ENCODE results near the gene FOXP2. TPM values are rescaled to one million over a fixed set of nuclear protein-coding genes. Genes with fewer than 3 reads are reported as not detected.

FOXP2 gene
- total RNA-seq, 1 donor from 2014 or later, result 1.1 TPM

- Histone ChIP-seq H3F3A (ENCODE audit: low read depth) (no peaks in the 10 kb centered on the region), H3K9me3 (ENCODE audit: low read depth) (no peaks in the 10 kb centered on the region), H3K79me2 (ENCODE audit: low read depth) (no peaks in the 10 kb centered on the region), H3K9ac (no peak overlapping the region), H3K27me3 (no peaks in the 10 kb centered on the region), H3K4me3 (no peak overlapping the region), H3K27ac (no peak overlapping the region), H4K20me1 (ENCODE audit: low read depth) (no peaks in the 10 kb centered on the region), H3K4me1 (peaks cover 10% of the 10 kb centered on the region), H3K36me3 (no peaks in the 10 kb centered on the region), H3K4me2 (no peak overlapping the region), H2AFZ (replicated peaks) (peak overlapping the region; percentile 47)
- no peak overlapping the region for H3K4me3 Mint-ChIP-seq
- H3K9me3 Mint-ChIP-seq, result no peaks in the 10 kb centered on the region
- no peak overlapping the region for H3K27ac Mint-ChIP-seq
- H3K27me3 Mint-ChIP-seq (ENCODE audit: insufficient read depth, low read depth), result no peaks in the 10 kb centered on the region
- TF ChIP-seq EZH2 (IDR thresholded peaks at IDR 0.05) (no peak), EZH2phosphoT487 (IDR thresholded peaks at IDR 0.05) (no peak)
- TF ChIP-seq, protein P1, sequence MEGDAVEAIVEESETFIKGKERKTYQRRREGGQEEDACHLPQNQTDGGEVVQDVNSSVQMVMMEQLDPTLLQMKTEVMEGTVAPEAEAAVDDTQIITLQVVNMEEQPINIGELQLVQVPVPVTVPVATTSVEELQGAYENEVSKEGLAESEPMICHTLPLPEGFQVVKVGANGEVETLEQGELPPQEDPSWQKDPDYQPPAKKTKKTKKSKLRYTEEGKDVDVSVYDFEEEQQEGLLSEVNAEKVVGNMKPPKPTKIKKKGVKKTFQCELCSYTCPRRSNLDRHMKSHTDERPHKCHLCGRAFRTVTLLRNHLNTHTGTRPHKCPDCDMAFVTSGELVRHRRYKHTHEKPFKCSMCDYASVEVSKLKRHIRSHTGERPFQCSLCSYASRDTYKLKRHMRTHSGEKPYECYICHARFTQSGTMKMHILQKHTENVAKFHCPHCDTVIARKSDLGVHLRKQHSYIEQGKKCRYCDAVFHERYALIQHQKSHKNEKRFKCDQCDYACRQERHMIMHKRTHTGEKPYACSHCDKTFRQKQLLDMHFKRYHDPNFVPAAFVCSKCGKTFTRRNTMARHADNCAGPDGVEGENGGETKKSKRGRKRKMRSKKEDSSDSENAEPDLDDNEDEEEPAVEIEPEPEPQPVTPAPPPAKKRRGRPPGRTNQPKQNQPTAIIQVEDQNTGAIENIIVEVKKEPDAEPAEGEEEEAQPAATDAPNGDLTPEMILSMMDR (IDR thresholded peaks at IDR 0.05), result no peak
- no peak for DNase-seq (ENCODE audit: low spot score)
- peaks cover 20% of the 10 kb centered on the region for H3K4me1 Mint-ChIP-seq
- no peaks in the 10 kb centered on the region for H3K36me3 Mint-ChIP-seq
Measured at GRCh38 chr7:114660126-114660486, 245.5 kb downstream of the FOXP2 start.

DNA sequence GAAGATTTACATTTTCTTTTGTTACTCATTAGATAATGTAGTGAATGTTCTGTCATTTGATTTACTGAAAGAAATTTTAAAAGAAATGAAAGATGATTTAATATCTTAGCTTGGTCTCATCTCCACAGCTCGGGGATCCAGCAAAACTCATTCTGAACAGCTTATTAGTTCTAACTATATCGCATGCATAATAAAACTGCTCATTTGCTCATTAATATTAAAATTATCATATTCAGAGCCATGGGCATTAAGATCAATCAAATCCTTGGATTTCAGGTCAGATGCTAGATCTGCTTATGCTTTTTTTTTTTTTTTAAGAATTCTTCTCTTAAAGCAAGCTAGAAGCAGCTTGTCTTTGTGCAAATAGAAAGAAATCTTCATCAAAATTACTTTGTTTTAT lies 246.1 kb downstream of the FOXP2 start:
- TF ChIP-seq, protein P1 (IDR thresholded peaks at IDR 0.05), result no peak
- TF ChIP-seq EZH2 (IDR thresholded peaks at IDR 0.05), result no peak
- Histone ChIP-seq H4K20me1 (ENCODE audit: low read depth) (no peaks in the 10 kb centered on the region), H3K27me3 (no peaks in the 10 kb centered on the region), H3K4me3 (no peak overlapping the region), H3K27ac (no peak overlapping the region), H3K9me3 (ENCODE audit: low read depth) (no peaks in the 10 kb centered on the region), H3K36me3 (no peaks in the 10 kb centered on the region), H3K9ac (no peak overlapping the region), H3K79me2 (ENCODE audit: low read depth) (no peaks in the 10 kb centered on the region), H3K4me1 (peaks cover 10% of the 10 kb centered on the region), H3F3A (ENCODE audit: low read depth) (no peaks in the 10 kb centered on the region), H2AFZ (replicated peaks) (no peak overlapping the region), H3K4me2 (no peak overlapping the region)
- H3K4me3 Mint-ChIP-seq, result no peak overlapping the region
- H3K36me3 Mint-ChIP-seq, result no peaks in the 10 kb centered on the region
- no peak for DNase-seq (ENCODE audit: low spot score)
- peaks cover 20% of the 10 kb centered on the region for H3K4me1 Mint-ChIP-seq
- H3K27me3 Mint-ChIP-seq (ENCODE audit: insufficient read depth, low read depth), result no peaks in the 10 kb centered on the region
- H3K9me3 Mint-ChIP-seq, result no peaks in the 10 kb centered on the region
- H3K27ac Mint-ChIP-seq, result no peak overlapping the region

DNA sequence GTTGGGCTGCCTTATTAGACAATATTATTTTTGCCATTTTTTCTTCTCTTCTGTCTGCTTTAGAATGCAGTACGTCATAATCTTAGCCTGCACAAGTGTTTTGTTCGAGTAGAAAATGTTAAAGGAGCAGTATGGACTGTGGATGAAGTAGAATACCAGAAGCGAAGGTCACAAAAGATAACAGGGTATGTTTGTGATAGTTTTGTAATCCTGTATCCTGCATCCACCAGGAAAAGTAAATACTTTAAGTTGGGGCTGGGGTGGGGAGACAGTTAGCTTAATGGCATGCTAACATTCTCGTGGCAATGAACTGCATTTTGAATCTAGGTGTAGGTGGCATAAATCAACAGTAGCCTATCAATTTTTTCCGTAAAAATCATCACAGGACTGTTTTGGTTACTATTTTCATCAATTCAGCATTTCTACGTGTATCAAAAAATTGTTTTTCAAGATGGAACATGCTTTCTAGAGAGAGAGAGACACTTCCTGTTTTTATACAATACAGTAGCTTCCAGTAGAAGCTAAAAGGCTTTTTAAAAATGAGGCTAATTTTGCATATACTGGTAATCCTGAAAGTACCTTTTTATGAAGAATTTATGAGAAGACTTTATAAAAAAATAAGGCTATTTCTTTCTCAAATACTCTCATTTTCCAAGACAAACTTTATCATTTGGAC lies 247.5 kb downstream of the FOXP2 start:
- Histone ChIP-seq H3K4me3 (no peak overlapping the region), H3K27ac (no peak overlapping the region), H3K27me3 (no peaks in the 10 kb centered on the region), H2AFZ (replicated peaks) (no peak overlapping the region), H4K20me1 (ENCODE audit: low read depth) (no peaks in the 10 kb centered on the region), H3K36me3 (no peaks in the 10 kb centered on the region), H3K9me3 (ENCODE audit: low read depth) (no peaks in the 10 kb centered on the region), H3F3A (ENCODE audit: low read depth) (no peaks in the 10 kb centered on the region), H3K4me1 (peaks cover 10% of the 10 kb centered on the region), H3K79me2 (ENCODE audit: low read depth) (no peaks in the 10 kb centered on the region), H3K4me2 (no peak overlapping the region), H3K9ac (no peak overlapping the region)
- Mint-ChIP-seq H3K4me3 (no peak overlapping the region), H3K4me1 (peaks cover 20% of the 10 kb centered on the region), H3K9me3 (no peaks in the 10 kb centered on the region), H3K27ac (no peak overlapping the region), H3K36me3 (no peaks in the 10 kb centered on the region), H3K27me3 (ENCODE audit: insufficient read depth, low read depth) (no peaks in the 10 kb centered on the region)
- DNase-seq (ENCODE audit: low spot score), result no peak
- TF ChIP-seq, protein P1 (IDR thresholded peaks at IDR 0.05), result no peak
- TF ChIP-seq EZH2 (IDR thresholded peaks at IDR 0.05) (no peak), EZH2phosphoT487 (IDR thresholded peaks at IDR 0.05) (no peak)
